ENCODE data around the gene BRWD1.

Gene BRWD1

DNA sequence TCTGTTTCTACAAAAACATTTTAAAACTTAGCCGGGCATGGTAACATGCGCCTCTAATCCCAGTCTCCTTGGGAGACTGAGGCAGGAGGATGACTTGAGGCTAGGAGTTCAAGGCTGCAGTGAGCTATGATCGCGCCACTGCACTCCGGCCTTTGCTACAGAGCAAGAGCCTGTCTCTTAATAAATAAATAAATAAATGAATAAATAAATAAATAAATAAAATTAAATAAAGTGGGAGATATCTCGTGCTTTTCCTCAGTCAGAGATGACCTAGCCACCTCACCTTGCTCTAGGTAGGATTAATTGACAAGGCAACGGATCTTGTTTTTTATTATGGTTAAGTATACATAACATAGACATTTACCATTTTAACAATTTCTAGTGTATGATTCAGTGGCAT lies 14.3 kb upstream of the BRWD1 start:
- DNase-seq (ENCODE audit: low read depth in 3 of 3) = no peak

DNA sequence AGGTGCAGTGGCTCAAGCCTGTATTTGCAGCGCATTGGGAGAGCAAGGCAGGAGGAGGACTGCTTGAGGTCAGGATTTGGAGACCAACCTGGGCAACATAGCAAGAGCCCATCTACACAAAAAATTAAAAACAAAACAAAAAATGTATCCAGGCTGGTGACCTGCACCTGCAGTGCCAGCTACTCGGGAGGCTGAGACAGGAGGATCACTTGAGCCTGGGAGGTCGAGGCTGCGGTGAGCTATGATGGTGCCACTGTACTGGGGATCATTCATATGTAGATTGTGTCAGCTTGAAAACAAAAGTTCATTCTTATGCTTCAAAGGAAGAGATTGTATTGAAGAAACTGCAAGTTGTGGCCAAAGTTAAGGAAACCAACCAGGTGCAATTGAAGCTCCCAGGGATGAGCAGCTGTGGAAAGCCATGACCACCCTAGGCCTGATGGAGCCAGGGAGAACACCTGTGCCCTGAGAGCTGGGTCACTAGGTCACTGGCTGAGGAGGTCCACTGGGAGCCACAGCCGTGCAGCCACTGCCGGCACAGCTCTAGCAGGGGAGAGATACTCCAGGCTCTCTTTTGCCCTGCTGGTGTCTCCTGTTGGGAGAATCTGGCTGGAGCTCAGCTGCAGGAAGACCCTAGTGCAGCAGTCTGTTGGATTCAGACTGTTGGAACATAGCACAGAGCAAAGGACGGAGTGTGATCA lies 13.3 kb upstream of the BRWD1 start:
- no peak for DNase-seq (ENCODE audit: low read depth in 3 of 3)

DNA sequence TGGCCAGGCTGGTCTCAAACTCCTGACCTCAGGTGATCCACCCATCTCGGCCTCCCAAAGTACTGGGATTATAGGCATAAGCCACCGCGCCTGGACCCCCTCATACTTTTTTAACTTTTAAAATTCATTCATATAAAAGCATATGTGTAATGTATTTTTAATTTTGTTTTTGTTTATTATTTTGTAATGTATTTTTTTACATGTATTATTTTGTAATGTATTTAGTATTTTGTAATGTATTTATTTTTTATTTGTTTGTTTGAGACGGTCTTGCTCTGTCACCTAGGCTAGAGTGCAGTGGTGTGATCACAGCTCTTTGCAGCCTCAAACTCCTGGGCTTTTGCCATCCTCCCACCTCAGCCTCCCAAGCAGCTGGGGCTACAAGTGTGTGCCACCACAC lies 12.0 kb upstream of the BRWD1 start:
- no peak for DNase-seq (ENCODE audit: low read depth in 3 of 3)

DNA sequence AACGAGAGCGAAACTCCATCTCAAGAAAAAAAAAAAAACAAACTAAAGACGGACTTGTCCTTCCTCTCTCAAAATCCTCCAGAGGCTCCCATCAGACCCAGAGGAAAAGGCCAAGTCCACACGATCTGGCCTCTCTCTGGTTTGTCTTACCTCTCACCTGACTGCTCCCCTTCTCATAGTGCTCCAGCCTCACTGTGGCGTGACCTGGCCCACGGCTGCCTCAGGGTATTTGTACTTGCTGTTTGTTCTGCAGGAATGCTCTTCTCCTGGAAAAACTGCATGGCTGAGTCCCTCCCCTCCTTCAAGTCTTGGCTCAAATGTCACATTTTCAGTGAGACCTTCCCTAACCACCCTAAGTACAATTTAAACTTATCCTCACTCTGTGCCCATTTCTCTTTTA lies 8.0 kb upstream of the BRWD1 start:
- no peak for DNase-seq (ENCODE audit: low read depth in 3 of 3)

DNA sequence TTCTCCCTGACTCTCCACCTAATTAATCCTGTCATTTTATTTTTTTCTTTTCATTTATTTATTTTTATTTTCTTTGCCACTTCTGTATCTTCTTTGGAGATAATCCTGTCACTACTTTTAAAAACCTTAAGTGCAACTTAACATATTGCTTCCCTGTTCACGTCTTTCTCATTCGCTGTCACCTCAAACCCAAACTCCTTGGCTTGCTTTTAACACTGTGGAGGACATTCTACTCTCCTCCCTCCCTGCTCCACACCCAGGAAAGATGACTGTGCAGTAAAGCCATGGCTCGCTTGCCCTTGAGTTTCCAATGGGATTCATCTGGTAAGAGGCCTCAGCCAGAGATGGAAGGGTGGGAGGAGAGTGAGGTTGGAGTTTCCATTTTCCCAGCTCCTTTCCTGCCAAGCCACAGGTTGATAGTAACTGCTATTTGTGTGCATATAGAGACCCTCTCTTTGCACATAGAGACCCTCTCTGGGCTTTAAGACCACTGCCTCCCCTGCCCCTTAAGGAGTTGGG lies 6.4 kb upstream of the BRWD1 start:
- DNase-seq (ENCODE audit: low read depth in 3 of 3) = no peak

DNA sequence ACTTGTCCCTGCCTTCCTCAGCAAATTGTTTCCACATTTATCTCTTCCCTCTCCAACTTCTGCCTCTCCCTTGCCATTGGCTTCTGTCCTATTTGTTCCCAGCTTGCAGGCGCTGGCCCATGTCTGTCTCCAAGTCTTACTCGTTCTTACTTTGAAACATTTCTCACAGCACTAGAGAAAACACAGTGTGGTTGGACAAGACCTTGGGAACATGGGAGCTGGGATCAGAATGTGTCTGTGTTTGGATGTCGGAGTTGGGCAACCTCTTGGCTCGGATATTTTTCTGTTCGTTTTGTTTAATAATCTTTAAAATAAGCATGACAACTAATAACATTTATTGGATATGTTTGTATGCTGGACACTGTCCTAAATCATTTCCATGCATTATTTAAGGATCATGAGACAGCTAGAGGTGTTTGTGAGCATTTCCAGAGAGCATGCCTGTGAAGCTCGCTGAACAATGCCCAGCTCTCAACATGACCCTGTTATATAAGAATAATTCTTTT lies 5.9 kb upstream of the BRWD1 start:
- no peak for DNase-seq (ENCODE audit: low read depth in 3 of 3)

DNA sequence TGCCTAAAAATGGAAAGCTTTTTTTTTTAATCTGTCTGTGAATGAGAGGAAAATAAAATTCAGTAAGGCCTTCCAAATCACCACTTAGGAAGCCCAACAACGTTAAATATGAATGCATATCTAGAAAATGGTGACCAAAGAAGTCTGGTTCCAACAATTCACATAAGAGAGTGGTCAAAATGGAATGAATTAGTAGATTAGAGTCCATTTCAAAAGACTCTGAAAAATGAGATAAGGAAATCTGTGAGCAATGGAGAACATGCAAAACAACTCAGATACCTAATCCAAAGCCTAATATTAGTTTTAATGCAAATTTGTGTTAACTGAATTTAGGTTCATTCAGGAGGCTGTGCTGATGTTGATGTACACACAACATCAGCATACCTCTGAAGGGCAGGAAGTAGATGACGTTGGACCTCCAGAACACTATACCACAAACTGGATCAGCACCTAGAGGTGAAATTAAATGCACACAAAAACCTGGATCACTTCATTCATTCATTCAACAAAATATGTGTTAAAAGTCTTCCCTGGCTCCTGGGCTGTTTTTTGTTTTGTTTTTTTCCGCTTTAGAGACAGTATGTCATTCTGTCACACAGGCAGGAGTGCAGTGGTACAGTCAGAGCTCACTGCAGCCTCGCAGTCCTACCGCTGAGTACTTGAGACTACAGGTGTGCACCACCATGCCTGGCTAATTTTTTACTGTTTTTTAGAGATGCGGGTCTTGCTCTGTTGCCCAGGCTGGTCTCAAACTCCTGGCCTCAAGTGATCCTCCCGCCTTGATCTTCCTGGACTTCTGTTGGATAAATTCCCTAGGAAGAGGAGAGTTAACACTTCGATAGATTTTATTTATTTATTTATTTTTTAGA lies 4.9 kb upstream of the BRWD1 start:
- no peak for DNase-seq (ENCODE audit: low read depth in 3 of 3)

DNA sequence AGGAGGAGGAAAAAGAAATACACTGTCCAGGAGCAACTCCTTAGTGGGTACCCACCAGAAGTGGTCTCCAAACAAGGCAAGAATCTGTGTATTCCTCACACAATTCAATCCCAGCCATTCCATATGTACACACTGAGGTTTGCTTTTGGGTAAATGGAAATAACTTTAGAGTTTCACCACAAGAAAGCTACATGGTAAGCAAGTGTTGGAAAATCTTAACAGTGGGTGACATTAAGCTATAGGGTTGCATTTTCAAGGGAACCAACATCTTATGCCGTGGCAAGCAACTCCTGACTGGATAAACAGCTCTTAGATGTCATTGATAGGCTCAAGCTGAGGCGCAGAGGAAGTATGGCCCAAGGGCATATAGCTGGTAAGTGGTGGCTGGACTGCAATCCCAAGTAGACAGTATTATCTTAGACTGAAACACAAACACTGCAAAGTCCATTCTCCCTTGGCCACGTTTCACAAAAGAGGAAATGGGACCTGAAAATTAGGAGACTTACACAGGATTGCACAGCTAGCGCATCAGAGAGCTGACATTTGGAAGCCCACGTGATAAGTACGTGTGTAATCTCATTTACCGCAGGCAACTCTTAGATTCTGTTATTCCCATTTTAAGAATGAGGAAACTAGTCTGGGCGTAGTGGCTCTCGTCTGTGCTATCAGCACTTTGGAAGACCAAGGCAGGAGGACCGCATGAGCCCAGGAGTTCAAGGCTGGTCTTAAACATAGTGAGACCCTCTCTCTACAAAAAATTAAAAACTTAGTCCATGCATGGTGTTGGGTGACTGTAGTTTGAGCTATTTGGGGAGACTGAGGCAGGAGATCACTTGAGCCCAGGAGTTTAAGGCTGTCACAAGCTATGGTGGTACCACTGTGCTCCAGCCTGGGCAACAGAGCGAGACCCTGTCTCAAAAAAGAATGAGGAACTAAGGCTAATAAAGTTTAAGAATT lies 4.0 kb upstream of the BRWD1 start:
- DNase-seq (ENCODE audit: low read depth in 3 of 3) = no peak

DNA sequence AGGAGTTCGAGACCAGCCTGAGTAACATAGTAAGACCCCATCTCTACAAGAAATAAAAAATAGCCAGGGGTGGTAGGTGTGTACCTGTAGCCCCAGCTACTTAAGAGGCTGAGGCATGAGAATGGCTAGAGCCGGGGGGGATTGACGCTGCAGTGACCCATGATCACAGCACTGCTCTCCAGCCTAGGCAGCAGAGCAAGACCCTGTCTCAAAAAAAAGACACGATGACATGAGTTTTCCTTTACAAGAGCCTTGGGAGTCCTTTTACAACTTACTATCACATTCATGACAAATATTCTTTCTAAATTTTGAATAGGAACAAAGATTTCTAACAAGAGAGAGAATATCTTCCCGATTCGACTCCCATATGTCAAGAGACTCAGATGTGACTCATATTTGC lies 3.3 kb upstream of the BRWD1 start:
- DNase-seq (ENCODE audit: low read depth in 3 of 3) = no peak

DNA sequence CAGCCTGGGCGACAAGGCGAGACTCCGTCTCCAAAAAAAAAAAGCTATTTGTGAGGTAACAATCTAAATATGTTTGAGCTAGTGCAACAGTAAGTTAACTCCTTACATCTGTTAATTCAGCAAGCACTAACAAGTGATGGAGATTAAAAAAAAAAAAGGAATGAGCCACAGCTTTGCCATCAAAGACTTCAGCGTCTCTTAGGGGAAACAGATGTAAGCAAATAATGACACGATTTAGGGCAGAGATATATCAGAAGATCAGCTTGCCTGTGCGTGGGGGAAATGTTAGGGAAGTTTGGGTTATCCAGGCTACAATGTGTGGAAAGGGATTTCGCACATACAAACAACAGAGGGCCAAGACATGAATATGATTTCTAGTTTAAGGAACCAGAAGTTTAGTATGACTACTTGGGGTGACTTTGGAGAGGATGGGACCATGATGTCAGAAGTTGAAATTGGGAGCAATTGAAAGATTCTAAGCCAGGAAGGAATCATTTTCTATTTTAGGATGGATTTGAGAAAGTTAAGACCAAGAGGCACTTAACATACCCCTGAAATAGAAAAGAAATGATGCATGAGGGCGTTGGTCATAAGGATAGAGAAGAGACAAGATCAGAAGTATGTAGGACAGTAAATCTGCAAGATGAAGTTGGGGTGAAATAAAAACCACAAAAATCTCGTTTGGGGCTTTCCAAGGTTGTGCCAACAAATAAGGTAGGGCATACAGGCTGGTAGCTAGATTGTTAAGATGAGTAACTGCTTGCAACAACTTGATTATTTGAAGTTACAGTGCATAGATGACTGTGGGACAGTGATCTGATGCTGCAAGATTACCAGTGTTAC lies 2.4 kb upstream of the BRWD1 start:
- DNase-seq (ENCODE audit: low read depth in 3 of 3) = no peak

DNA sequence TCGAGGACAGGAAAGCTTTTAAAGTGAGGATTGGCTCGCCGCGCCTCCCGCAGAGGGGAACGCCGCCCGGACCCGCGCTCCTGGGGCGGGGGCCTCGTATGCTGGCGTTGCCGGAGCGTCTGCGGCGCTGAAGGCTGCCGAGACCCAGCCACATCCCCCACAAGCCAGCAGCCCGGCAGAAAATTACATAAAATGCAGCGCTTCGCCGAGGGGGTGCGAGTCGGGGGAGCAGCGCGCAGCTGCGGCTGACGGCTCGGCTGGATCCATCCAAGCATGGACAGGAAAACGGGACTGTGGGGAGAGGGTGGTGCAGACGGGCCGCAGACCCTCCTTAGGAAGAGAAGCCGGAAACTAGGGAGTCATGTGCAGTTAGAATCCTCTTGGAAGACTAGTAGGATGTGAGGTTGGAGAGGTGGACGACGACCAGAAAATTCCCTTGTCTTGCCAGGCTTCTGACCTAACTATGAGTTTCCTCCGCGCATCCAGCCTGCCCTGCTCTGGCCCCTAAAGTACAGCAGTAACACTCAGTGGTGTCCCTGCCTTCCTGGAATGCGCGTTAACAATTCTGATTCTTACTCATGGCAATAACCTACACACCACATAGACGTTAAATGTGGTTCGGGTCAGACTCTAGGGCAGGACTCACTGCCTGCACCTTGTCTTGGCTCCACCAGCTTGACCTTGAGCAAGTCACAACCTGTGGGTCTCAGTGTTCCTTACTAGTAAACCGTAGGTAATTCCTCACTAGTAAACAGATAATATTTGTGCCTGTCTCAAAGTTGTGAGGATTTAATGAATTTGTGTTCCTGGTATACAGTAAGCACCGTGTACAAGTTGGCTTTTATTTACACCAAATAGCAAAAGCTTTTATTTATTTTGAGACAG lies 953 bp upstream of the BRWD1 start:
- DNase-seq (ENCODE audit: low read depth in 3 of 3) = peak in 2 of 3 experiments; percentile 6 to 38

DNA sequence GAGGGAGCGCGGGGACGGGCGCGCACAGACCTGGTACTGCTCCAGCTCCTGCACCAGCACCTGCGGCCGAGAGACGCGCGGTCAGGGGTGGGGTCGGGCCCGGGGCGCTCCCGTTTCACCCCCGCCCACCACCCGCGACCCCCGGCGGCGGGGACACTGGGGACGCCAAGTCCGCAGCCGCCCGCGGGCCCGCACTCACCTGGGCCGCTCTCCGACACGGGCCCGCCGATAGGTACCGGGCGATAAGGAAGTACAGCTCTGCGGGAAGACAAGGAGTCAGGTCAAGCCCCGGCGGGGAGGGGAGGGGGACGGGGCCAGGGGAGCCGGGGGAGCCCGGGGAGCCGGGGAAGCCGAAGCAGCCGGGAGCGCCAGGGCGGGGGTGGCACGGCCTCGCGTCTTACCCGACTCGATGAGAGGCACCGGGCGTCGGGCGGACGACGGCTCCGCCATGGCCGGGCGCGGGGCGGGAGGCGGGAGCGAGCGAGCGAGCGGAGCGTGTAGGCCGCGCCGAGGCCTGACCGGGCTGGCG lies 326 bp downstream of the BRWD1 start:
- peak; percentile 4 to 31 (median 20) for DNase-seq (ENCODE audit: low read depth in 3 of 3)

DNA sequence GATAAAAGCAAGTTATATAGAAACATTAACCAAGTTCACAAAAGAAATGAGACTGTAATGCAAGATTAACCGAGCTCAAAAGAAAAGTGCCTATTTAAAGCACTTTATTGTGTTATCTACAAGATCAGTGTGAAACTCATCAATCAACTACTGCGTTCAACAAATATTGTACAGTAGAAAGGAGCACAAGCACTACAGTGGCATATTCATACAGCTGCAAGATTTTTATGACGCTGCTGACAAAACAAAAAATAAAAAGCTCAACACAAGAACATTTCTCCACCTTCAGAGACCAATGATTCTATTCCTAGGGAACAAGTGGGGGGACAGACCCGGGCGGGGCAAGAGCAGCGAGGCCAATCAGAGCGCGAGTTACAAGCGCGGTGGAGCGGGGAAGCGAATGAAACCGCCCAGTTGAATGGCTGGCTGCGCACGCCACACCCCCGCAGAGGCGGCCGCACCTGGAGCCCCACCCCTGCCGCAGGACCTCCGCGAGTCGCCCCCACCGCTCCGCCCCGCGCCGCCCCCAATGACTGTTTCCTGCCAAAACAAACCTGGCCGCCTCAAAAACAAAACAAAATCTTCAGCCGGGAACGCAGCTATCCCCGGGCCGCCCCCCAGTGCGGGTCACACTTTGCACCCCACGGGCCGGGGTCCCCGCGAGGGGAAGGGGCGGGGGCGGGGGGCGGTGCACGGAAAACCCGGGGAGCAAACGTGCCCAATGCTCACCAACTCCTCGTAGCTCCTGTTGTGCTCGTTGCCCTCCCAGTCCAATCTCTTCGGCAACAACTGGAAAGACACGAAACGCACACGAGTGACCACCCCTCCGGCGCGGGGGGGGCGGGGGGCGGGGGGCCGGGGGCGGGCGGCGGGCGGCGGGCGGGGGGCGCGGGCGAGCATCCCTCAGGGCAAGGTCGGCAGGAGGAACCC lies 1.1 kb downstream of the BRWD1 start:
- DNase-seq (ENCODE audit: low read depth in 3 of 3) = peak; percentile 88 to 93 (median 89)

DNA sequence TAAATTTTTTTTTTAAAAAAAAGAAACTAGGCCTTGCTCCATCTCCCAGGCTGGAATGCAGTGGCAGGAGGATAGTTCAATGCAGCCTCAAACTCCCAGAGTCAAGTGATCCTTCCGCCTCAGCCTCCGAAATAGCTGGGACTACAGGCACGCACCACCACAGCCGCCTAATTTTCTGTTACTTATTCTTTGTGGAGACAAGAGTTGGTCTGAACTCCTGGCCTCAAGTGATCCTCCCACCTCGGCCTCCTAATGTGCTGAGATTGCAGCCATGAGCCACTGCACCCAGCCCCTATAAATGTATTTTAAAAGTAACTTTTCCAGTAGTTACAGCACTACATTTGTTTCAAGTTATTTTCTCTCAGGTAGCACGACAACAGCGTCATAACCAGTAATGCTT lies 2.3 kb downstream of the BRWD1 start:
- DNase-seq (ENCODE audit: low read depth in 3 of 3) = no peak

DNA sequence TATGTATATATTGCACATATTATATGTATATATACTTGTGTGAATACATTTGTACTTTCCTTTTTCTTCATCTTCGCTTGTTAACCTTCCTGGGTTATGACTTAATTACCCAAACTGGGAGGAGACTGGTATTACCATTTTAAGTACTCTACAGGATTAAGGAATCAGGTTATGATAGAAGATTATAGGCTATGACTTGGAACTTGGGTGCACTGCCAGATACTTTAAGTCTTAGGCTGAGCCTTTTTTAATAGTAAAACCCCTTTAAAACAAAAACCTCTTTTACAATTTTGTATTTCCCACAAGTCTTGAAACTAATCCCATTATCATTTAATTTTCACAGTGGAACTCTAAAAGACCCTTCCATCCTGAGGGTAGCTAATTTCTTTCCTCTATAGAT lies 6.0 kb downstream of the BRWD1 start:
- DNase-seq (ENCODE audit: low read depth in 3 of 3) = no peak

DNA sequence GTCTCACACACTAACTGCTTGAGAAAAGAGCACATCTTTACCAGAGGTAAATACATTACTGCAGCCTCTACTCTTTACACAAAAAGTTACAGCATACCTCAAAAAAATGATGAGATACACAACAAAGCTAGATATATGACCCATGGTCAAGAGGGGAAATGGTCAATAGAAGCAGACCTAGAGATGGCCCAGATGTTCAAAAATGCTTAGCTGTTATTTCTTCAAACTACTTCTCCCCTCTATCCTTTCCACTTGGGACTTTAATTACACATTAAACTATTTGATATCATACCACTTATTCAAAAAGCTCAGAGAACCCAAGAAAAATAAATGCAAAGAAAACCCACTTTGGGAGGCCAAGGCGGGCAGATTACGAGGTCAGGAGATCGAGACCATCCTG lies 12.8 kb downstream of the BRWD1 start:
- no peak for DNase-seq (ENCODE audit: low read depth in 3 of 3)

DNA sequence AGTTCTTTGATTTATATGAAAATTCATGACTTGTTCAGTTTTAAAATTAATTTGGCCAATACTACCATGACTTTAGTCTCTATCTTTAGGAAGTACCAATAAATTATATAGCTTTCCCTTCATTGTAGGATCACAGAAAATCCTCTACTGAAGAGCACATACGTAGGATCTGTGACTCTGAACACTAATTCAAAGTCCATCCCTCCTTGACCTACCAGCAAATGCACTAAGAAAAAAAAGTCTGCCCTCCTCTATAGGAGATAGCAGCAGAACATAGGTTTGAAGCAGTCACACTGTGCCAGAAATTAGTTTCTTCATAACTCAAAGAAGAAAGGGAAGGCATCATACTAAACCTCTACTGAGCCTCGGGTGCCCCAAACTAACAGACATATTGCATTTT lies 16.5 kb downstream of the BRWD1 start:
- no peak for DNase-seq (ENCODE audit: low read depth in 3 of 3)

DNA sequence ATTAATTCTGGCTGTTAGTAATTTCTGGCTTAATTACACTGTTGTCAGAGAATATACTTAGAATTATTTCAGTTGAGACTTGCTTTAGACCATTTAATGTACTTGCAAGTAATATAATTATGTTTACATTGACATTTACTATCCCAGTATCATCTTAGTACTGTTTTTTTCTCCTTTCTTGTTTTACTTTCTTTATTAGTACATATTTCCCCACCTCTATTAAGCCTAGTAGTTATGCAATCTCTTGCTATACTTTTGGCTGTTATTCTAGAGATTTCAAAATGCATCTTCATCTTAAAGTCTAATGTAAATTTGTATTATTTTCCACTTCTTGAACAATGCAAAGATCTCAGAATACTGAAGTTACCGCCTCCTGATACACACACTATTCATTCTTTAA lies 24.4 kb downstream of the BRWD1 start:
- DNase-seq (ENCODE audit: low read depth in 3 of 3) = no peak
